Measurements from ENCODE around the gene MCM5.

The MCM5 gene

DNA sequence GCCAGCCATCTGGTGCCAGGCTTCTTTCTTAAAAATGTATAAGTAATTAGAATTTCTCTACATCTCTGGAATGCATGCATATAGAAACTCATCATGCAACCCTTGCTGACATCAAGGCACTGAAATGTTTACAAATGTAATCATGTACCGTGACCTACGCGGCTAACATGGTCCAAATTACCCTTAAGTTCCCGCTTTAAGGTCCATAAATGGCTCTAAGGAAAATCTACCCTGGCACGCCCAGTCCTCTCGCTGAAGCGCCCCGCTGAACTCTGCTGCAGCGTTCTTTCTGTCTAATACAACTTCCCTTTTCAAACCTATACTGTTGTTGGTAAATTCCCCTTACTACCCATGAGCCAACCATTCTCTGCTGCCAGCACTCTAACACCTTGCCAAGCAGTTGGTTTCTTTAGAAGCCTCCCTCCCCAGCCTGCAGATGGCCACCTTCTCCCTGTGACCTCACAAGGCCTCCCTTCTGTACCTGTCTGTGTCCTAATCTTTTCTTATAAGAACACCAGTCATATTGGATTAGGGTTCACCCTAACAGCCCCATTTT, 32.5 kb upstream of the MCM5 start:
- no peaks in the 10 kb centered on the region for H3K9me3 ChIP-seq (ENCODE audit: low read length)
- H3K4me3 ChIP-seq (ENCODE audit: low read depth in 1 of 2, low read length in 2 of 2) = no peak overlapping the region
- H3K27me3 ChIP-seq (ENCODE audit: control insufficient read depth in 1 of 2, insufficient read depth in 2 of 2, low read length in 2 of 2) = peaks cover 0 to 7% of the 10 kb centered on the region in 2 donors
- H3K9ac ChIP-seq (ENCODE audit: low read length) = no peak overlapping the region
- H3K4me1 ChIP-seq (ENCODE audit: insufficient read depth, low read length) = peaks cover 4% of the 10 kb centered on the region
- no peak overlapping the region for H3K27ac ChIP-seq (ENCODE audit: low read depth, low read length)
- H3K36me3 ChIP-seq (ENCODE audit: insufficient read depth, low read length) = no peaks in the 10 kb centered on the region

DNA sequence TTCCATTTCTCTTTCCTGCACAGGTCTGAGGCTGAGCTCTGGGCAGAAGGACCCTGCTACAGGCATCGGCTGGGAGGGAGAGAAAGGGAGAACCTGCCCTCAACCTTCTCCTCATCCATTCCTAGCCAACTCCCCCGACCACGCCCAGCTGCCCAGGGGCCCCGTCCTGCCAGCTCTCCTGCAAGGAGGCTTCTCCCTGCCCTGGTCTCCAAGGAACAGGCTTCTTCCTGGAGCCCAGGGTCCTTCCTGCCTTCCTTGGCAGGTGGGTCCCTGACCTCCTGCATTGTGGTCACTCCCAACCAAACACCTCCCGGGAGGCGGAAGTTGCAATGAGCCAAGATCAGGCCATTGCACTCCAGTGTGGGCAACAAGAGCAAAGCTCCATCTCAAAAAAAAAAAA, 31.6 kb upstream of the MCM5 start:
- no peaks in the 10 kb centered on the region for H3K9me3 ChIP-seq (ENCODE audit: low read length)
- H3K4me1 ChIP-seq (ENCODE audit: insufficient read depth, low read length) = peaks cover 4% of the 10 kb centered on the region
- peaks cover 0 to 3% of the 10 kb centered on the region in 2 donors for H3K27me3 ChIP-seq (ENCODE audit: control insufficient read depth in 1 of 2, insufficient read depth in 2 of 2, low read length in 2 of 2)
- no peak overlapping the region for H3K9ac ChIP-seq (ENCODE audit: low read length)
- H3K27ac ChIP-seq (ENCODE audit: low read depth, low read length) = no peak overlapping the region
- no peaks in the 10 kb centered on the region for H3K36me3 ChIP-seq (ENCODE audit: insufficient read depth, low read length)
- no peak overlapping the region for H3K4me3 ChIP-seq (ENCODE audit: low read depth in 1 of 2, low read length in 2 of 2)

GRCh38 chr22:35369996-35370395, 29.9 kb upstream of the MCM5 start:
- Histone ChIP-seq H3K27me3 (ENCODE audit: control insufficient read depth in 1 of 2, insufficient read depth in 2 of 2, low read length in 2 of 2) (no peaks in the 10 kb centered on the region), H3K27ac (ENCODE audit: low read depth, low read length) (no peak overlapping the region), H3K9me3 (ENCODE audit: low read length) (no peaks in the 10 kb centered on the region), H3K4me1 (ENCODE audit: insufficient read depth, low read length) (peaks cover 4% of the 10 kb centered on the region), H3K36me3 (ENCODE audit: insufficient read depth, low read length) (no peaks in the 10 kb centered on the region), H3K9ac (ENCODE audit: low read length) (no peak overlapping the region), H3K4me3 (ENCODE audit: low read depth in 1 of 2, low read length in 2 of 2) (no peak overlapping the region)

GRCh38 chr22:35373781-35374180, 26.2 kb upstream of the MCM5 start:
- Histone ChIP-seq H3K4me3 (ENCODE audit: low read depth in 1 of 2, low read length in 2 of 2) (no peak overlapping the region), H3K4me1 (ENCODE audit: insufficient read depth, low read length) (peaks cover 19% of the 10 kb centered on the region), H3K9ac (ENCODE audit: low read length) (no peak overlapping the region), H3K36me3 (ENCODE audit: insufficient read depth, low read length) (no peaks in the 10 kb centered on the region), H3K27me3 (ENCODE audit: control insufficient read depth in 1 of 2, insufficient read depth in 2 of 2, low read length in 2 of 2) (no peaks in the 10 kb centered on the region), H3K9me3 (ENCODE audit: low read length) (no peaks in the 10 kb centered on the region), H3K27ac (ENCODE audit: low read depth, low read length) (no peak overlapping the region)

DNA sequence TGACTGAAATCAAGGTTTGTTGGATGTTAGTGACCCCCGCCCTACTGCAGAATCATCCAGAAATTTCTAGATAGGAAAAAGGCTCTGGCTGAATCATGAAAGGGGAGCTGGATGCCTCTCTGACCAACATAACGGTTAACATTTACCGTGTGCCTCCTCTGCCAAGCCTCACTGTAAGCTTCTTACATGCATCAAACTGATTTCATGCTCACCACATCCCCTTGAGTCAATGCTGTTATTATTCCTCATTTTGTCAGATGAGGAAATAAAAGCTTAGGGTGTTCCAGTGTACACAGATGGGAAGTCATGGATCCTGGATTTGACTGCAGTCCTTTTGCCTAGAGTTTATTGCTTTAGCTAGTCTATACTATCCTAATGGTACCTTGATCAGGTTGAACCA, 24.9 kb upstream of the MCM5 start:
- H3K27ac ChIP-seq (ENCODE audit: low read depth, low read length) = no peak overlapping the region
- H3K27me3 ChIP-seq (ENCODE audit: control insufficient read depth in 1 of 2, insufficient read depth in 2 of 2, low read length in 2 of 2) = no peaks in the 10 kb centered on the region
- H3K36me3 ChIP-seq (ENCODE audit: insufficient read depth, low read length) = no peaks in the 10 kb centered on the region
- peaks cover 20% of the 10 kb centered on the region for H3K4me1 ChIP-seq (ENCODE audit: insufficient read depth, low read length)
- no peak overlapping the region for H3K4me3 ChIP-seq (ENCODE audit: low read depth in 1 of 2, low read length in 2 of 2)
- no peak overlapping the region for H3K9ac ChIP-seq (ENCODE audit: low read length)
- no peaks in the 10 kb centered on the region for H3K9me3 ChIP-seq (ENCODE audit: low read length)

GRCh38 chr22:35375526-35375925, 24.4 kb upstream of the MCM5 start:
- no peak overlapping the region for H3K4me3 ChIP-seq (ENCODE audit: low read depth in 1 of 2, low read length in 2 of 2)
- H3K9ac ChIP-seq (ENCODE audit: low read length) = no peak overlapping the region
- no peaks in the 10 kb centered on the region for H3K36me3 ChIP-seq (ENCODE audit: insufficient read depth, low read length)
- peaks cover 25% of the 10 kb centered on the region for H3K4me1 ChIP-seq (ENCODE audit: insufficient read depth, low read length)
- no peaks in the 10 kb centered on the region for H3K27me3 ChIP-seq (ENCODE audit: control insufficient read depth in 1 of 2, insufficient read depth in 2 of 2, low read length in 2 of 2)
- H3K27ac ChIP-seq (ENCODE audit: low read depth, low read length) = no peak overlapping the region
- H3K9me3 ChIP-seq (ENCODE audit: low read length) = no peaks in the 10 kb centered on the region

GRCh38 chr22:35376728-35377472, 23.0 kb upstream of the MCM5 start:
- H3K9me3 ChIP-seq (ENCODE audit: low read length) = no peaks in the 10 kb centered on the region
- H3K9ac ChIP-seq (ENCODE audit: low read length) = no peak overlapping the region
- no peaks in the 10 kb centered on the region for H3K36me3 ChIP-seq (ENCODE audit: insufficient read depth, low read length)
- peaks cover 34% of the 10 kb centered on the region for H3K4me1 ChIP-seq (ENCODE audit: insufficient read depth, low read length)
- H3K4me3 ChIP-seq (ENCODE audit: low read depth in 1 of 2, low read length in 2 of 2) = peak overlapping the region in 1 of 2 donors; percentile 33
- peak overlapping the region; percentile 73 for H3K27ac ChIP-seq (ENCODE audit: low read depth, low read length)
- no peaks in the 10 kb centered on the region for H3K27me3 ChIP-seq (ENCODE audit: control insufficient read depth in 1 of 2, insufficient read depth in 2 of 2, low read length in 2 of 2)

DNA sequence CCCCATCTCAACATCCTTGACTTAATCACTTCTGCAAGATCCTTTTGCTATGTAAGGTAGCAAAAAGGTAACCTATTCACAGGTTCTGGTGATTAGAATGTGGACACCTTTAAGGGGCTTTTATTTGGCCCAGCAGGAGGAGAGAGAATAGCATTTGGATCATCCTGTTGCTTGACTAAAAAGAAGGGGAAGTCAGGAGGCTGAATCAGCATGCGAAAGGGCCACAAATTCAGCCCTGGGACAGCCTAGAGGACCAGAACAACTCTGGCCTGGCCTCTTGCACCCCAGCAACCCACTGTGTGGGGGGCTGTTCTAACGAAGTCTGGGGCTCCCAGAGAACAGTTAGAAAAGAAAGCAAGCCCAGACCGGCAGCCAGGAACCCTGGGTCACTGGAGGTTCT, 22.2 kb upstream of the MCM5 start:
- Histone ChIP-seq H3K27me3 (ENCODE audit: control insufficient read depth in 1 of 2, insufficient read depth in 2 of 2, low read length in 2 of 2) (no peaks in the 10 kb centered on the region), H3K4me1 (ENCODE audit: insufficient read depth, low read length) (peaks cover 33% of the 10 kb centered on the region), H3K27ac (ENCODE audit: low read depth, low read length) (peak overlapping the region; percentile 73), H3K9ac (ENCODE audit: low read length) (no peak overlapping the region), H3K36me3 (ENCODE audit: insufficient read depth, low read length) (no peaks in the 10 kb centered on the region), H3K4me3 (ENCODE audit: low read depth in 1 of 2, low read length in 2 of 2) (no peak overlapping the region), H3K9me3 (ENCODE audit: low read length) (no peaks in the 10 kb centered on the region)

DNA sequence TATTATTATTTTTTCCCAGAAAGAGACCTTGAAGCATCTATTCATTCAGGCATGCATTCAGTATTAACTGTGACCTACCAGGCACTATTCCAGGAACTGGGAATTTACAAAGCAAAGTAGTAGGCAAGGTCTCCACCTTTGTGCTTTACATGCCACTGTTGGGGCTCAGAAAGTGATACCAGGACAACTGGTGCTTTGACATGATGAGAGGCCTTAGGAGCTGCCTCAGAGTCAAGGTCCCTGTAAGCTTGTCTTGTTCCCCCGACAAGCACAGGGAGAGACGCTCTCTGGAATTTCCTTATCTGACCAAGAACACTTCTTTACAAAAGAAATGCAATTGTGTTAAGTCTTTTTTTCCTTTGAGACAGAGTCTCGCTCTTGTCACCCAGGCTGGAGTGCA, 21.3 kb upstream of the MCM5 start:
- H3K9me3 ChIP-seq (ENCODE audit: low read length) = no peaks in the 10 kb centered on the region
- H3K27ac ChIP-seq (ENCODE audit: low read depth, low read length) = no peak overlapping the region
- H3K36me3 ChIP-seq (ENCODE audit: insufficient read depth, low read length) = no peaks in the 10 kb centered on the region
- no peak overlapping the region for H3K4me3 ChIP-seq (ENCODE audit: low read depth in 1 of 2, low read length in 2 of 2)
- H3K9ac ChIP-seq (ENCODE audit: low read length) = no peak overlapping the region
- H3K27me3 ChIP-seq (ENCODE audit: control insufficient read depth in 1 of 2, insufficient read depth in 2 of 2, low read length in 2 of 2) = no peaks in the 10 kb centered on the region
- H3K4me1 ChIP-seq (ENCODE audit: insufficient read depth, low read length) = peaks cover 33% of the 10 kb centered on the region

- Histone ChIP-seq H3K4me1 (ENCODE audit: insufficient read depth, low read length) (peaks cover 33% of the 10 kb centered on the region), H3K27ac (ENCODE audit: low read depth, low read length) (no peak overlapping the region)
These were observed 20.6 kb upstream of the MCM5 start for GRCh38 chr22:35379146-35379993.

GRCh38 chr22:35380013-35380412, 19.9 kb upstream of the MCM5 start:
- no peak overlapping the region for H3K27ac ChIP-seq (ENCODE audit: low read depth, low read length)
- no peaks in the 10 kb centered on the region for H3K9me3 ChIP-seq (ENCODE audit: low read length)
- H3K4me1 ChIP-seq (ENCODE audit: insufficient read depth, low read length) = peaks cover 33% of the 10 kb centered on the region
- no peaks in the 10 kb centered on the region for H3K27me3 ChIP-seq (ENCODE audit: control insufficient read depth in 1 of 2, insufficient read depth in 2 of 2, low read length in 2 of 2)
- no peak overlapping the region for H3K4me3 ChIP-seq (ENCODE audit: low read depth in 1 of 2, low read length in 2 of 2)
- no peaks in the 10 kb centered on the region for H3K36me3 ChIP-seq (ENCODE audit: insufficient read depth, low read length)
- peak overlapping the region; percentile 25 for H3K9ac ChIP-seq (ENCODE audit: low read length)

More at GRCh38 chr22:35379146-35379993, 20.6 kb upstream of the MCM5 start:
- H3K4me3 ChIP-seq (ENCODE audit: low read depth in 1 of 2, low read length in 2 of 2) = no peak overlapping the region
- H3K9me3 ChIP-seq (ENCODE audit: low read length) = no peaks in the 10 kb centered on the region
- no peaks in the 10 kb centered on the region for H3K27me3 ChIP-seq (ENCODE audit: control insufficient read depth in 1 of 2, insufficient read depth in 2 of 2, low read length in 2 of 2)
- no peak overlapping the region for H3K9ac ChIP-seq (ENCODE audit: low read length)
- H3K36me3 ChIP-seq (ENCODE audit: insufficient read depth, low read length) = no peaks in the 10 kb centered on the region

Data from muscle layer of colon (tissue), 2 donors.